Epithelial cell of esophagus (primary cell): Measurements from ENCODE around the gene FBXW4.

Experiments used
- DNase-seq: peaks from one replicate; pipeline ENCODE4 v3.0.0; 2010; ENCODE audit warnings: low read depth
- H3K4me3 ChIP-seq: 2 replicates; pipeline ENCODE4 v1.5.1; 2011; ENCODE audit warnings: mild to moderate bottlenecking, low read length, control low read depth
- TF ChIP-seq, protein P1 (sequence below): IDR thresholded peaks from 2 replicates; pipeline ENCODE4 v1.5.1; 2011; ENCODE audit warnings: low read depth, mild to moderate bottlenecking, low read length, control low read depth, inconsistent platforms; ENCODE audit not compliant: insufficient read depth; ENCODE audit errors: missing control alignments

Gene FBXW4

DNA sequence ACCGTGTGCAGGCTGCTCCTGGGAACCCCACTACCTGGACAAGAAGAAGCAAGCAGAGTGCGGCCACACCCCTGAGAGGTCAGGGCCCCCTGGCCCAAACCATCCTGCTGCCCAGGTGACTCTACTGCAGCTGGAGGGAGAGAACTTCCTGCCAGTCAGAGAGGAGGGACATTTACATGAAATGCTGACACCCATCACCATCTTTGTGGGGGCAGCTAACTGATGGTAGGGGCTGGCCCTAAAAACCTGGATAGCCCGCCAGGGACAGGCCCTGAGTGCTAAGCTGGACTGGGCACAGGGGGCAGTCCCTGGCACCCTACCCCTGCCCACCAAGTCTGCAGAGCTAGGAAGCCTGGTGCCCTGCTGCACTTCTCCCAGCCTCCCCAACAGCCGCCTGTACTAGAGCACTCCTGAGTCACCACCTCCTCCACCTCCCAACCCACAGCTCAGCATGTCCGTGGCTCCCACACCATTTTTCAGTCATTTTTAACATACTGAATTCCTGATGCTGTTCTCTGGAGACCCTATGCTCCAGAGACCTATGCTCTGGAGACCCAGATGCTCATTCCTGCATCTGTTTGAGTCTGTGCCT lies 79.3 kb downstream of the FBXW4 start:
- TF ChIP-seq, protein P1, sequence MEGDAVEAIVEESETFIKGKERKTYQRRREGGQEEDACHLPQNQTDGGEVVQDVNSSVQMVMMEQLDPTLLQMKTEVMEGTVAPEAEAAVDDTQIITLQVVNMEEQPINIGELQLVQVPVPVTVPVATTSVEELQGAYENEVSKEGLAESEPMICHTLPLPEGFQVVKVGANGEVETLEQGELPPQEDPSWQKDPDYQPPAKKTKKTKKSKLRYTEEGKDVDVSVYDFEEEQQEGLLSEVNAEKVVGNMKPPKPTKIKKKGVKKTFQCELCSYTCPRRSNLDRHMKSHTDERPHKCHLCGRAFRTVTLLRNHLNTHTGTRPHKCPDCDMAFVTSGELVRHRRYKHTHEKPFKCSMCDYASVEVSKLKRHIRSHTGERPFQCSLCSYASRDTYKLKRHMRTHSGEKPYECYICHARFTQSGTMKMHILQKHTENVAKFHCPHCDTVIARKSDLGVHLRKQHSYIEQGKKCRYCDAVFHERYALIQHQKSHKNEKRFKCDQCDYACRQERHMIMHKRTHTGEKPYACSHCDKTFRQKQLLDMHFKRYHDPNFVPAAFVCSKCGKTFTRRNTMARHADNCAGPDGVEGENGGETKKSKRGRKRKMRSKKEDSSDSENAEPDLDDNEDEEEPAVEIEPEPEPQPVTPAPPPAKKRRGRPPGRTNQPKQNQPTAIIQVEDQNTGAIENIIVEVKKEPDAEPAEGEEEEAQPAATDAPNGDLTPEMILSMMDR = no peak
- H3K4me3 ChIP-seq = no peak overlapping the region
- DNase-seq = no peak

DNA sequence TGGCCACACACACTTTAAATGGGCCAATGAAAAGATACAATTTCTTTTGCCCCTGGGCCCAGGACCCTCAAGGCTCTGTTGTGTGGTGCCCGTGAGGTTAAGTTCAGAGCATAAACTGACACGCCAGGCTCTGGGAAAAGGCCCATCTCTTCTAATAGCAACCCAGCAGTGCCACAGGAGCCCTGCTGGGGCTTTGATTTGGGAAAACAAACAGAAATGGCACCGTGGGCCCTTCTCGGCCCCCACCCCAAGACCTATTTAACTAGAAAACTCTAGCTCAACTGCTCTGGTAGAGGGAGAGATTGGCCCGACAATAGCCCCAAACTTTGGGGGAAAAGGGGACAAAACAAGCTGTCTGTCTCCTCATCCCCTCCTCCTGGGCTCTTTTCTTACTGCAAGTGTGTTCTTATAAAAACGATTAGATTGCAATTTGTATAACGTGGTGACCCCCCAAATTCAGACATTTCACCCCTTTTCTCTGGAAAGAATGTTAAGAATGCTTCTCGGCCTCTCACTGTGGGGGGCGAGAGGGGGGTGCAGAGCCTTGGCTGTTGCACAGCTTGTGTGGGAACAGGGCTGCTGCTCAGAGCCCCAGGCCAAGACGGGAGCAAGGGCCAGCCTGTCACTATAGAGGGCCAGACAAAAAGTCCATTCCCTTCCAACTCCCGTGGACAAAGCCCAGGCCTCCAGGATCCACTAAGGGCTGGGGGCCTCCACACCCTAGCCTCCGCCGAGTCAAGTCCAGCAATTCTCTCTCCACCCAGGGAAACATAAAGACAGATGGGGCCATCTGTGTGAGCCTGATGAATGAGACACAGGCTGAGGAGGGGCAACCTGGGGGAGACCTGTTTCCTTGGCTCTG lies 80.1 kb downstream of the FBXW4 start:
- DNase-seq = no peak
- TF ChIP-seq, protein P1 = no peak
- H3K4me3 ChIP-seq = no peak overlapping the region

DNA sequence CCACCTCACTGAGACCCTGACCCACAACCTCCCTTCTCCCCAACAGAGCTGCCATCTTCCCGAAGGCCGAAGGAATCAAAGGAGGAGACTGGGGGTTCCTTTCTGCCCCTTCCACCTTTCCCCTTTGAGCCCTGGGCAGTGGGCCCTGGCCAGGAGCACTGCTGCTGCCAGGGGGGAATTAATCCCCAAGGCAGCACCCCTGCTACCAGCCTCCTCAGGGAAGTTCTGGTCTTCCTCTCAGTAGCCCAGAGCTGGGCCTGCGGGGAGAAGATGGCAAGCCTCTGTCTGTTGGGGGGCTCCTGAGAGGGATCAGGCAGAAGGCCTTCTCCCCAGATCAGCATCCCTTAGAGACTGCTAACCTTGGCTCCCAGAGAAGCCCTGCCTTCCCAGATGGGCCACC lies 81.3 kb downstream of the FBXW4 start:
- TF ChIP-seq, protein P1 = no peak
- H3K4me3 ChIP-seq = no peak overlapping the region
- DNase-seq = no peak

DNA sequence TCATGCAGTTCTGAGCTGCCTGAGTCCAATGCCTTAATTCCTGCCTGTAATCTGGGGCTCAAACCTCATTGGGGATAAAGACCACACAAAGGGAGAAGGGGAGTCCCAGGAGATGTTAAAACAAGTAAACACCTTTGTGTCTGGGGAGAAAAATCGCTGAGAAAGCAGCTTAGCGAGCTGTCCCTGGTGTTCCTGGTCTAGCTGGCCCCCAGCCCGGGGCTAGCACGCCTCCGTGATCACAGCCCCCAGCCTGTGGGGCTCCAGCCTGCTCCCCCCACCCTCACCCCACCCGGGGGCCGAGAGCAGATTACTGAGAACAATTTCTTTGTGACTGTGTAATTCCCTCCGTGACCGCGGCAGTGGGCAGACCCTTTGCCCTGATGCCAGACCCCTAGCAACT lies 82.1 kb downstream of the FBXW4 start:
- DNase-seq = no peak
- no peak overlapping the region for H3K4me3 ChIP-seq
- TF ChIP-seq, protein P1 = no peak

DNA sequence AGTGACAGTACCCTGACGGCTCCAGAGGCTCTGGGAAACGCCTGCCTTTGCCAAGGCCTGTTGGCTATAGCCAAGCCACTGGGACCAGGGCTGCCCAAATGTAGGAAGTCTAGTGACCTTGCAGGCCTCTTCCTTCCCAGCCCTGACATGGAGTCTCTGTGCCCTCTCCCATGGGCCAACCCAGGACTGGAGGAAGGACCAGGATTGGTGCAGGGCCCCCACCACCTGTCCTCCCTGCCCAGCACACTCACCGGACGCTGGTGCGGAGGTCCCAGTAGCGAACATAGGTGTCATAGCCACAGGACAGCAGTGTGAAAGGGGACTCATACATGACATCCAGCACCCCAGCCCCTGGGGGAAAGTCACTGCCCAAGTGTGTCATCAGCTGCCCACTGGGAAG lies 82.9 kb downstream of the FBXW4 start:
- no peak overlapping the region for H3K4me3 ChIP-seq
- no peak for DNase-seq
- TF ChIP-seq, protein P1 = no peak

DNA sequence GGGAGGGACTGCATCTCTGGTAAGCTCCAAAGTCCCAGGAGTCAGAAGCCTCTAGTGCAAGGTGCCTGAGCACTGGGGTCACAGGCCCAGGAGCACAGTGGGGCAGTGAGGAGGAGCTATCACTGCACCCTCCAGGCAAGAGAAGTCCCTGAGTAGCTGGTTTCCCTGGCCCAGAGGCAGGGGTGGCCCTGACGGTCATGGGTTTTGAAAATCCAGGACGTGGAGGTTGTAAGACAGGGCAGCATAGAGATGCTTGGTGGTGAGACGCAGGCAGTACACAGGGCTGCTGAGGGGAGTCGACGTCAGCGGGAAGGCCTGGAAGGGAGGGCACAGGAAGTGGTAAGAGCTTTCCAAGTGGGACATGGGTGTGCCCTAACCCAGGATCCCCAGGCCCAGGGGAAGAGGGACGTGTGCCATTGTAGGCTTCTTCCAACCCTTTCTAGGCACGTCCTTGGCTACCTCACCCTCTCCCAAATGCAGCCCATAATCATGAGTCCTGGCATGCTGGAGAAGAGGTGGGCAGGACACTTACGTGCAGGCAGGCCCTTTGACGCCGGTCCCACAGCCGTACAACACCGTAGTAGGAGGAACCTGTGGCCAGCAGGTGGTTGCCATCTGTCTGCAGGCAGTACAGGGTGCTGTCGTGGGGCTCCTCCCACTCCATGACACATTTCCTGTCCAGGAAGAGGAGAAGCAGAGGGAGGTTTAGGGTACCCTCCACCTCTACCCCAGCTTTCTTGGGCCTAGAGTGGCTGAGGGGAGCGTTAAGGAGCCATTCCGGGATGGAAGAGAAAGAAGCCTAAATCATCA lies 83.7 kb downstream of the FBXW4 start:
- no peak for DNase-seq
- TF ChIP-seq, protein P1 = no peak

More for the DNA sequence above, 83.7 kb downstream of the FBXW4 start:
- H3K4me3 ChIP-seq = no peak overlapping the region
